Kidney epithelial cell (primary cell): Measurements from ENCODE around the gene ZNF416. TPM values are rescaled to one million over a fixed set of nuclear protein-coding genes. Genes with fewer than 3 reads are reported as not detected.
A peak's percentile ranks its signal among the peaks of the same experiment; 100 is the strongest.

ENCODE experiments used
- DNase-seq: peaks from one replicate; pipeline ENCODE4 v3.0.0-alpha.2; 2010; ENCODE audit warnings: low read depth
- H3K27me3 ChIP-seq: 2 replicates; pipeline ENCODE4 v1.6.0; 2011; ENCODE audit warnings: low read length; ENCODE audit not compliant: control insufficient read depth, insufficient read depth
- H3K36me3 ChIP-seq: 2 replicates; pipeline ENCODE4 v1.5.1; 2011; ENCODE audit warnings: low read length; ENCODE audit not compliant: control insufficient read depth, insufficient read depth
- H3K4me3 ChIP-seq: 2 replicates; pipeline ENCODE4 v1.5.1; 2011; ENCODE audit warnings: low read depth, mild to moderate bottlenecking, control low read depth, low read length
- CTCF ChIP-seq: IDR thresholded peaks from 2 replicates; pipeline ENCODE4 v1.5.1; 2011; ENCODE audit warnings: mild to moderate bottlenecking, moderate library complexity, low read length, control low read depth, inconsistent platforms; ENCODE audit not compliant: insufficient read depth, poor library complexity, severe bottlenecking
- total RNA-seq: library from RNA; depleted of rRNA; stranded (reverse); fragments of >200 nt; gene quantifications from 2 replicates; pipeline ENCODE4 v1.2.3, GENCODE V29; 2015

The ZNF416 gene
- total RNA-seq, 1 donor from 2014 or later, result 5.5 TPM

- no peak for DNase-seq
- TF ChIP-seq CTCF, result no peak
- Histone ChIP-seq H3K36me3 (peaks cover 1% of the 10 kb centered on the region), H3K4me3 (no peak overlapping the region), H3K27me3 (no peaks in the 10 kb centered on the region)
These were observed 32.4 kb upstream of the ZNF416 start for GRCh38 chr19:57611113-57611512.

GRCh38 chr19:57606931-57607330 lies 28.2 kb upstream of the ZNF416 start:
- DNase-seq, result no peak
- Histone ChIP-seq H3K27me3 (no peaks in the 10 kb centered on the region), H3K36me3 (peaks cover 1% of the 10 kb centered on the region), H3K4me3 (no peak overlapping the region)
- TF ChIP-seq CTCF, result no peak

- peak; percentile 65 for DNase-seq
- Histone ChIP-seq H3K27me3 (no peaks in the 10 kb centered on the region), H3K36me3 (no peaks in the 10 kb centered on the region), H3K4me3 (peak within 1 kb of the TSS; percentile 69)
- TF ChIP-seq CTCF, result no peak
These were observed 21.2 kb upstream of the ZNF416 start, which contains the start of gene ZNF530 for GRCh38 chr19:57599761-57600383. Gene ZNF530, plus strand, starts transcription at chr19:57599885. Its CDS starts 4,461 bp downstream, at chr19:57604346.

GRCh38 chr19:57599377-57599760 lies 20.7 kb upstream of the ZNF416 start:
- DNase-seq, result no peak
- Histone ChIP-seq H3K27me3 (no peaks in the 10 kb centered on the region), H3K36me3 (no peaks in the 10 kb centered on the region), H3K4me3 (peak overlapping the region; percentile 69)
- no peak for TF ChIP-seq CTCF

- Histone ChIP-seq H3K4me3 (no peak overlapping the region), H3K36me3 (peaks cover 5% of the 10 kb centered on the region), H3K27me3 (no peaks in the 10 kb centered on the region)
- DNase-seq, result no peak
- TF ChIP-seq CTCF, result no peak
These were observed 8.8 kb upstream of the ZNF416 start for GRCh38 chr19:57587529-57587928.

- H3K4me3 ChIP-seq, result peak within 1 kb of the TSS; percentile 68
- no peaks in the 10 kb centered on the region for H3K27me3 ChIP-seq
- H3K36me3 ChIP-seq, result no peaks in the 10 kb centered on the region
- TF ChIP-seq CTCF, result peak; percentile 7
- DNase-seq, result peak; percentile 74
These were observed 5.1 kb upstream of the ZNF416 start, which contains the start of gene ZIK1 for GRCh38 chr19:57583521-57584416. Gene ZIK1, plus strand, starts transcription at chr19:57584145. Its CDS starts 212 bp downstream, at chr19:57584357.
